Right forelimb (tissue), 1 donor: Measurements from ENCODE around the gene MYRIP.
A peak's percentile ranks its signal among the peaks of the same experiment; 100 is the strongest.
"Not testable (repeated sequence)": the region's sequence is repeated elsewhere in the genome, so short reads cannot be mapped to it uniquely, and the experiment has no call there.

Experiments used
- DNase-seq: peaks from one replicate; pipeline ENCODE4 v3.0.0-alpha.2; 2018

MYRIP gene

GRCh38 chr3:39809181-39809994, at the start of gene MYRIP:
Gene MYRIP (plus strand): TSS chr3:39809609. CDS start chr3:39900817, 91,208 bp downstream.
- peak; percentile 55 for DNase-seq

- DNase-seq, result no peak
Observed at GRCh38 chr3:39760325-39760724, 49.1 kb upstream of the MYRIP start.

- no peak for DNase-seq
Observed at GRCh38 chr3:39762537-39763070, 46.8 kb upstream of the MYRIP start.

- DNase-seq, result no peak
Observed at GRCh38 chr3:39763390-39763789, 46.0 kb upstream of the MYRIP start.

GRCh38 chr3:39765575-39765974, 43.8 kb upstream of the MYRIP start:
- DNase-seq, result no peak

- DNase-seq, result no peak
Observed at GRCh38 chr3:39766433-39766832, 43.0 kb upstream of the MYRIP start.

- DNase-seq, result not testable (repeated sequence)
Observed at GRCh38 chr3:39766909-39767308, 42.5 kb upstream of the MYRIP start.

GRCh38 chr3:39778168-39778567, 31.2 kb upstream of the MYRIP start:
- DNase-seq, result not testable (repeated sequence)

- no peak for DNase-seq
Observed at GRCh38 chr3:39779511-39780230, 29.7 kb upstream of the MYRIP start.

GRCh38 chr3:39780352-39780751, 29.1 kb upstream of the MYRIP start:
- no peak for DNase-seq

GRCh38 chr3:39781025-39781424, 28.4 kb upstream of the MYRIP start:
- no peak for DNase-seq

- DNase-seq, result no peak
Observed at GRCh38 chr3:39781632-39782031, 27.8 kb upstream of the MYRIP start.

- no peak for DNase-seq
Observed at GRCh38 chr3:39783680-39784079, 25.7 kb upstream of the MYRIP start.

- no peak for DNase-seq
Observed at GRCh38 chr3:39784922-39785321, 24.5 kb upstream of the MYRIP start.

- DNase-seq, result no peak
Observed at GRCh38 chr3:39788128-39788883, 21.1 kb upstream of the MYRIP start.

- DNase-seq, result no peak
Observed at GRCh38 chr3:39791603-39792002, 17.8 kb upstream of the MYRIP start.

GRCh38 chr3:39794880-39795279, 14.5 kb upstream of the MYRIP start:
- no peak for DNase-seq

GRCh38 chr3:39801216-39801615, 8.2 kb upstream of the MYRIP start:
- no peak for DNase-seq

- DNase-seq, result not testable (repeated sequence)
Observed at GRCh38 chr3:39802486-39802885, 6.9 kb upstream of the MYRIP start.

GRCh38 chr3:39803956-39804355, 5.5 kb upstream of the MYRIP start:
- no peak for DNase-seq

GRCh38 chr3:39804951-39805350, 4.5 kb upstream of the MYRIP start:
- no peak for DNase-seq

- DNase-seq, result no peak
Observed at GRCh38 chr3:39805650-39806049, 3.8 kb upstream of the MYRIP start.

- no peak for DNase-seq
Observed at GRCh38 chr3:39806820-39807219, 2.6 kb upstream of the MYRIP start.
